Raji (cell line): ENCODE measurements around the gene GLUL.

Source experiments
- POLR2A ChIP-seq: IDR thresholded peaks from 2 replicates; pipeline ENCODE4 v1.6.1; 2011; ENCODE audit warnings: low read depth, low read length, control low read depth; ENCODE audit not compliant: insufficient read depth

The GLUL gene

DNA sequence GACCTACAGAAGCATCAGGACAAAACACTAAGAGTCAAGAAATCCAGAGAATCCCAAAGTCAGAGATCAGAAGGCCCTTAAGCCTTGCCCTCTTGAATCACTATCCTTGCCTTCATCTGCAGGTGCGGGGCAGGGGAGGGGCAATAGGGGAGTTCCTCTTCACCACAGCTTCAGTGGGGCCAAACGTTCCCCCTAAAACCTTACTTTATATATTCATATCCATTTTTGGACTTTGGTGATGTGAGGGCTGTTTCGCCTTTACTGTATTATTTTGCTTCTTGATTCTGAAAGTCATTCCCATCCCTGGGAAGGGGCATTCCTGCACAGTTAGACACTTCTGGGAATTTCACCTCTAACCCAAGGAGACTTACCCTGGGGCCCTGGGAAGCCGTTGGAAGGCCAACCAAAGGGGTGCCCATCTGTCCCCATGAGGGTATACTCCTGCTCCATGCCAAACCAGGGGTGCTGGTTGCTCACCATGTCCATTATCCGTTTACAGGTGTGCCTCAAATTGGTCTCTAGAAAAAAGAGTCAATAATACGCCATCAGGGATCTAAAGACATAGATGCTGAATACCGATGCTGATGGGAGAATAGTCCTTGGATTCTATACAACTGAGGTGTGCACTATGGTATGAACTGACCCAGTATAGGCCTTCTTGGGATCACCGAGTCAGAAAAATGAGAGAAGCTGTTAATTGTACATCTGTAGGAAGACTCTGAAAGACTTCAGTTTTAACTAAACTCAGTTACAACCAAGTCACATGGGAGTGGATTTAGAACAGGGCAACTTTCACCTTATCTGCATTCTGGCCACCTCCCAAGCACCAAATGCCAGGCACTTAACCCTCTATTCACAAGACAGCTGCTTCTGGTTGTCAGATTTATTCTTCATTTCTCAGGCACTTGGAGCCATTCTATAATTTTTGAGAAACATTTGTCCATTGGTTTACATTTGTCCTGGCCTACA lies 5.4 kb downstream of the GLUL start:
- no peak for TF ChIP-seq POLR2A

DNA sequence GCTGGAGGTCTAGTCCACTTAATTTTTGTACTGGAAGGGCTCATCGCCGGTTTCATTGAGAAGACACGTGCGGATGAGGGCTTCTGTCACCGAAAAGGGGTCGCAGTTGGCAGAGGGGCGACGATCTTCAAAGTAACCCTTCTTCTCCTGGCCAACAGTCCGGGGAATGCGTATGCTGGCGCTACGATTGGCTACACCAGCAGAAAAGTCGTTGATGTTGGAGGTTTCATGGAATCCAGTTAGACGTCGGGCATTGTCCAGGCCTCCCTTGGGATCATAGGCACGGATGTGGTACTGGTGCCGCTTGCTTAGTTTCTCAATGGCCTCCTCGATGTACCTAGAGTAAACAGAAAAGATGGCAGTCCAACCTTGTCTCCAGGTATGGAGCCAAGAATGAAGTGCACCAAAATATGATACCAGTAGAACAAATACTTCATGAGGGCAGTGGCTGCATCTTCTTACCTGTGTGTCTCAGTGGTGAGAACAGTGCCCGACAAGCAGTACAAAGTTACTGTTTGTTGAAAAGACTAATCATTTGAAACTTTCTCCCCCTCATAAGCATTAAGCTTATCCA lies 7.1 kb downstream of the GLUL start:
- TF ChIP-seq POLR2A = no peak

DNA sequence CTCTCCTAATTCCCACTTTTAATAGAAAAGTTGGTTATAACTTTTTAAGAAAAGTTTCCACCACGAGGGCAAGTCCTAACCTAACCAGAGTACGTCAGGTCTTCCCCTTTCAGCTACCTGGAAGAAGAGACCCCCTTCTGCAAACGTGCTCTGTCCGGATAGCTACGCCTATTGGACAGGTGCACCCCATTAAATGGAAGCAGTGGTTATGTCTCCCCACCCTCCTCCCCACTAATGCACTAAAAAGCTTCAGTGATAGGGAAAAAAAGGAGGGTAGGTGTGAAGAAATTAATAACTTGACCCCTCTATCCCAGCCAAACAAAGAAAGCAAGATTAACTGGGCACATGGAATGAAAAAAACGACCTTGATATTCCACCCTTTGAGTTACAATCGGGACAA lies 7.7 kb downstream of the GLUL start:
- TF ChIP-seq POLR2A = no peak

DNA sequence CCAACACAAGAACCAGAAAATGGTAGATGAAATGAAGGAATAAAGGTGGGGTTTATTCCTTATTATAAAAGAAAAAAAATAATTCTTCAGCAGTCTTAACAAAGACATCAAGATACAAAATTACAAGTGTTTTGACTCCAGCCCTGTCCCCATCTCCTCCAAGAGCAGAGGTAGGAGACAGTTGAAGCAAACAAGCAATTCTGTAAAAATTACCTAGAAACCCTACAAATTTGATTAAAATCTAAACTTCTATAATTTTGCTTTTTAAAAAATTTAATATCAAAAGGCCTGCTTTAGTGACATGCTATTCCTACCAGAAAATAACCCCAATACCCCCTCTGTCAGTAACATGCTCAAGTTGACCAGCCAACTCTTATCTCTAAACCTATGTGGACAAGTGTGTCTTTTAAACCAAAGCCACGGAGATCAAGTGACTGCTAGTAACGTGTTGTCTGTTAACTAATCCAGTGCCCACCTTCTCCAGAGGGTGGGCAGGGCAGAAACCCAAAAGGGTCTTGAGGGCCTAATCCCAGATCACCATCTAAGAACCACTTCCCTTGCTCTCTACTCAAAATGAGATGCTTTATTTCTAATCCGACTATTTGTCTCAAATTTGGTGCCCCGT lies 8.4 kb downstream of the GLUL start:
- TF ChIP-seq POLR2A = no peak

DNA sequence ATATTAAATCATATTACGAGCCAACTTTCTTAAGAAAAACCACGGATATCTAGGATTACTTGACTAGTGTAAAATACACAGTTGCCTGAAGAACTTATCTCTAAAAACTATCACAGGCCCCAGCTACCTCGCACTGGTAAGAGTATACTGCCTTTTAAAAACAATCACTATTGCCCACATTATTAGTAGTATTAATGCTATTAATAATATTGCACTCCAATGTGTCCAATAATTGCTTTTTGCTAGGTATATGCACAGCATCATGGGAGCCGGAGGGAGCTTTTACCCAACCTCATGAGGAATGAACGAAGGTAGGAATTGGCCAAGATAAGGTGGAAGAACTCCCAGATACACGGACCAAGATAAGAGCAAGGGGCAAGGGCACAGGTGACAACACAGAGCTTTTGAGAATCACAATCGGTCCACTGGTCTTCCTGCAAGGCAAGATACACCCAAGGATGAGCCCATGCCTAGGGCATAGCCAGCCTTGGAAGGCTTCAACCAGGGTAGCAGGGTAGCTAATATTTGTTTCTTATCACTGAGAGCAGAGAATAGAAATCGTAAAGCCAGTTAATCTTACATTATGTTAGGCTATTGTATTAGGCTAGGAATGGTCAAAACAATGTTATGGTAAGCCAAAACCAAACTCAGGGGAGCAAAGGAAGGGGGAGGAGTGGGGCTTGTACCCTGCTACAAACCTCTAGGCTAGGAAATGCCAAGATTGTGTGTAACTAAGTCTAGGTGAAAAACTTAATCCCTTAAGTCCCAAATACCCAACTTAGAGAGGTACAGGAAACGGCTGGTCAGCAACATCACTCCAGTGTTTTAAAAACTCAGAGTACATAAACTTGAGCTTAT lies 9.4 kb downstream of the GLUL start:
- no peak for TF ChIP-seq POLR2A

DNA sequence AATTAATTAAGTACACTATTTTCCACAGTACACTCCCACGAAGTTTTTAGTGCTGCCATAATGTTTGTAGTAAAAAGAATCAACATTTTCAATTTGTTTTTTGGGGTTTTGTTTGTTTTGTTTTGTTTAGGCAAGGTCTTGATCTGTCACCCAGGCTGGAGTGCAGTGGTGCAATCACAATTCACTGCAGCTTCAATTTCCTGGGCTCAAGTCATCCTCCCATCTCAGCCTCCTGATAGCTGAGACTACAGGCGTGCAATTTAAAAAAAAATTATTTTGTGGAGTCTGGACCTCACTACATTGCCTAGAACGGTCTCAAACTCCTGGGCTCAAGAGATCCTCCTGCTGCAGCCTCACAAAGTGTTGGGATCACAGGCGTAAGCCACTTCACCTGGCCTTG lies 11.4 kb downstream of the GLUL start:
- no peak for TF ChIP-seq POLR2A

DNA sequence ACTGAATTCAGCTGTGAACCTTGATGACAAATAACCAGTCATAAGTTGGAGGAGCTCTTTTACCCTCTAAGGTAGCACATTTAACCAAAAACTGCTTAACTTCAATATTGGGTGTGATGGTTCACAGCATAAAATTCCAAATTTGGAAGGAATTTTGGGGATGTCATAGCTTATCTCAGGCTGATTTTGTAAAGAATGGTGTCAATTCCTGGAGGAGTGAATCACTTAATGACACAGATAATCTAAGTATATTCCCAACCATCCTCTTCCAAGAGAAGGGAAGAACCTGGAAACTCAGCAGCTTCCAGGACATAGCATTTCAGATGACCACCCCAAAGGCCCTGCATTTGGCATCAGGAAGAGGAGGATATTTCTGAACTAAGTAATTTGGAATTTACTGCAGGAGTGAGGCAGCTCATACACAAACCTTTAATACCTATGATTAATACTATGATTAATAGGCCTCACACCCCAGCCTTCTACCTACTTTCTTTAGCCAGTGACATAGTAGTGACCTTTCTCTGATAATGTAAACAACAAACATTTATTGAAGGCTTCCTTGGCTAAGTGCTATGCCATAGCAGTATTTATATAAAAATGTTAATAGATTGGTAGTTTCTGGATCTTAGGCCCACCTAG lies 14.5 kb downstream of the GLUL start:
- no peak for TF ChIP-seq POLR2A

DNA sequence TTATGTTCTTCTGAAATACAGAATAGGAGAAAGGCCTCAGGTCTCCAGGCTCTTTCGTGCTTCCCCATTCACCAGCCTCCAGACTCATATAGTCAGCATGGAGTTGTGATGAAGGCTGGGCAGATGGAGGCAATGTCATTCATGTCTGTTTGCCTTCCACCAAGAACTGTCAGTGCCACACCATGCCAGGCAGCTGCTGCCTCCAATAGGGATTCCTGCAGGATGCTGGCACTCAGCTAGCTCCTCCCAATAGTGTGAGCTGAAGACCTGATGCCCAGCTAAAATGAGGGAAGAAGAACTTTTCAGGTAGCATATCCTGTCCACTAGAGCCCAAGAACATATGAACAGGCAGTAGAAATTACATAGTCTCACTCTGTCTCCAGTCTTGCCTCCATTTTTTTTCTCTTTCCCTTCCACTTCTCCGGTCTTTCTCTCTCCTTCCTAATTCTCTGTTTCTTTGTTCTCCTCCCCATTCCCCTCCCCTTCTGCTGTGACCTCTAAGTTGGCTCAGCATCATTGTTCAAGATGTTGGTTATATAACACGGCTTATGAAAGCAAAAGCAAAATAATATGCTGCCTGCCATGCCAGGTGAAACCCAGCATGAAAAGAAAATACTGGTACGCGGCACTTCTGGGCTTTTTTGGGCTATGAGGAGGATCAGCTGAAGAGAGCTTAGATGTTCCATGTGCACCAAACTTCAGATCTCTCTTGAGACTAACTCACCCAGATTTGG lies 17.3 kb downstream of the GLUL start:
- no peak for TF ChIP-seq POLR2A

DNA sequence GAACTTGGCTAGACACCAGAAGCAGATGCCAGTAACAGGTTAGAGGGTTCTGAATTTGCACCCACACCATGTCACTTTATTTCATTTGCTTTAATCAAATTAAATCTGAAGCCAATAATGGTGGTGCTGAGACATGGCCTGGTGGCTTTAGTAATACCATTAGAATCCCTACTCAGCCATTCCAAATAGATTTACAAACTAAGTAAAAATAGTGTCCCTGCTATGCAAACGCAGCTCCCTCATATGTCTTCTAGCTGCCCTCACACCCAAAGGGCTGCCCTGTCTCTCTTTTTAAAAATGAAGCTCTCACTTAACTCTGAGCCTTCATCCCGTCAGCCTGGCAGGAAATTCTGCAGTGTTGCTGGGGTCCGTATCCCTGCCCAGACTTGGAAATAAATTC lies 21.1 kb downstream of the GLUL start:
- no peak for TF ChIP-seq POLR2A

DNA sequence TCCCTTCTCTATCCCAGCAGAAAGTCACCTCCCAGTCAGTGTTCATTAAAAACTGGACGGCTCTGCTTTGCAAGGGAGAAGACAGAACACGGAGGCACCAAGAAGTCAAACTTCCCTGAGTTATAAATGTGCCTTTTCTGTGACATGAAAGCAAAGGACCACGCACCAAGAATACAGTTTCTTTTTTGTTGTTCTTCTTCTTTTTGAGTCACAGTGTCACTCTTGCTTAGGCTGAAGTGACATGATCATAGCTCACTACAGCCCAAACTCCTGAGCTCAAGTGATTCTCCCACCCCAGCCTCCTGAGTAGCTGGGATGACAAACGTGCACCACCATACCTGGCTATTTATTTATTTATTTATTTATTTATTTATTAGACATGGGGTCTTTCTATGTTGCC lies 22.7 kb downstream of the GLUL start:
- TF ChIP-seq POLR2A = no peak

DNA sequence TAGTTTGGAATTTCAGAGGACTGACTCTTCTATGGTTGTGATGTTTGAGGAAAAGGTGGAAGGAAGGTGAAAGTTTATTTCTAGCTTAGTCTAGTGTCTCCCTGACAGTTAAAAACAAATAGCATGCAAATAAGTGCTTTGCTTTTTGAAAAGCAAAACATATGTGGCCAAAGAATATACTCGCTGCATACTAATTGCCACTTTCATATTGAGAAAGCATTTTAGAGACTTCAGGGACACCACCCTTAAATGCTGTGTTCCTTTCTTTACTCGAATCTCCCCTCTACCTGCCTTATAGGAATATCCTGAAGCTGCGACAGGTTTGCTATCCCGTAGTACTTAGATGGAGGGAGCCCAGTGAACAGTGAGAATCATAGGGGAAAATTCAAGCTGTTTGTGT lies 23.2 kb downstream of the GLUL start:
- no peak for TF ChIP-seq POLR2A

DNA sequence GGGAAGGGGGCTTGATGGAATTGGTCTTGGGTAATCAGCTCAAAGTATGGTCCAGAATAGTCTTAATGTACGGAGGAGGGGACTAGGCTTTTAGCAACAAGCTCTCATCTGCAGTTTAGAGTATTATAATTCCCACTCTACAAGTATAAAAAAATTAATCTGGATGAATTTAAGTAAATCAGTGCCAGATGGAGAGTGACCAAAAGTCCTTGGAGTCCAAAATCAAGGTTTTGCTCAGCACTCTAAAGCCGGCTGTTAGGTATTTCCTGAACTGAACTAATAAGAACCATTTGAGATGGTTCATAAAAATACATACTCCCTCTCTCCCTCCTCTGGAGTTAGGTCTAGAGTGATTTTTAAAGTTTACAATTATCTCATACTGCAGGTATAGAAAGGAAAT lies 23.7 kb downstream of the GLUL start:
- TF ChIP-seq POLR2A = no peak

DNA sequence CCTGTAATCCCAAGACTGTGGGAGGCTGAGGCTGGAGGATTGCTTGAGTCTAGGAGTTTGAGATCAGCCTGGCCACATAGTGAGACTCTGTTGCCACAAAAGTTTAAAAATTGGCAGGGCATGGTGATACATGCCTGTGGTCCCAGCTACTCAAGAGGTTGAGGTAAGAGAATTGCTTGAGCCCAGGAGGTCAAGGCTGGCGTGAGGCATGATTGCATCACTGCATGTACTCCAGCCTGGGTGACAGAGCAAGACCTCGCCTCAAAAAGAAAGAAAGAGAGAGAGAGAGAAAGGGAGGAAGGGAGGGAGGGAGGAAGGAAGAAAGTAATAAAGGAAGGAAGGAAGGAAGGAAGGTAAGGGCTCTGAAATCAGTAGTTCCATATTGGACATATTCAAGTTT lies 25.0 kb downstream of the GLUL start:
- TF ChIP-seq POLR2A = no peak

DNA sequence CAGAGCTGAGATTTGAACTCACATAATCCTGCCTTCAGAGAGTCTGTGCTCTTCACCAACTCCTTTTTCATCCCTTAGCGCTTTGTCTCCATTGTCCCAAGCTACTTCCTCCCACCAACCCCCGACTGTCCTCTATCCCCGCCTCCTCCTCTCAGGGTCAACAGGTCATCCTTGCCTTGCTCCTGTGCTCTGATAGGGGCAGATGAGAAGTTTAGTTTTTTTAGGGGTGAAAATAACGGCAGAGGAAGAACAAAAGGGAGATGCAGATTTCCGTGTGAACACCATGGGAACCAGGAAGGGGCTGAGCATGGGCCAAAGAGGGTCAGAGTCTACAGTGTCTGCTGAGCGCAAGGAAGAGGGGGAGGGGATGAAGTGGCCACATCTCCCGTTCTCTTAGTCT lies 31.9 kb downstream of the GLUL start:
- TF ChIP-seq POLR2A = no peak
